ENCODE measurements around the gene ZNF253.
"Not testable (repeated sequence)": the region's sequence is repeated elsewhere in the genome, so short reads cannot be mapped to it uniquely, and the experiment has no call there.

- TF ChIP-seq CTCF, POLR2A (IDR thresholded peaks at IDR 0.05): not testable (repeated sequence)
Observed at GRCh38 chr19:19907551-19907950, 41.9 kb downstream of the ZNF253 start.
